Endothelial cell of hepatic sinusoid (primary cell): ENCODE data around the gene DPY19L3.
"Not testable (repeated sequence)": the region's sequence is repeated elsewhere in the genome, so short reads cannot be mapped to it uniquely, and the experiment has no call there.

Experiments used
- in situ Hi-C: cut with HindIII; loops from 2 replicates; pipeline ENCODE4 v1.10.0; 2017; ENCODE audit warnings: low sequenced_read_pairs

DPY19L3 gene

DNA sequence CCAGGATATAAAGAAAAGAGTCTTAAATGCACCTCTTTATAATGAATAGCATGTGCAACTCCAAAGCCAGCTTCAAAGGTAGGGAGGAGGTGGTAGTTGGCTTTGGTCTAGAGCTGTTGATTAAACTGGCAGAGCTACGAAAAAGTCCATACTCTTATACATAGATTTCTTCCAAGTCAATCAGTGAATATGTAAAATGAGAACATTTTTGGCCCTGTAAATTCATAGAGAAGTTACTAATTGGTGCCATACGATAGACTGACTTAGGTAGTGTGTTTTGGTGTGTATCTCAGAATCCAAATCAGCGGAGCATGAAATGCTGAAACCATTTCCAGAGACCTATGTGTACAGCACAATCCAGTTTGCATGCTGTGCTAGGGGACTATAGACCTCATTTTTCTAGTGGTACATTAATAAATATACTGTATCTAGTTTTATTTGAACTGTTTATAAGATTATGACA lies 17.1 kb upstream of the DPY19L3 start:
- in situ Hi-C loops = no loop called here

DNA sequence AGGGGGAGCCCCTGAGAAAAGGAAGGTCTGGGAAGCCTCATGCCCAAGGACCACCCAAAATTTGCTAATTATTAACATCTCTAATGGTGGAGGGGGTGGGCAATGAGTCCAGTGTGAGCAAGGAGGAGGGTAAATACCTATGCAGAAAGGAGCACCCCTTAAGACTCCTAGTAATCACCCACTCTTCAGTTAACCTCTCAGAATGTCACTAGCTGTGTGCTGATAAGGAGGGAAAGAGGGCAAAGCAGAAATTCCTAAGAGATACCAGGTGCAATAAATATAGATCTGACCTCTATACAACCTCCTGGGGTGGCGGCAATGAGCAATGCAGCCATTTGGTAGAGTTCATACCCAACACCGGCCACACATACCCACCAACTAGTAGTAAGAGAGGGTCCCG lies 12.7 kb upstream of the DPY19L3 start:
- in situ Hi-C loops = no loop called here

- in situ Hi-C loops = no loop called here
Measured at GRCh38 chr19:32396046-32396652, 9.4 kb upstream of the DPY19L3 start.

DNA sequence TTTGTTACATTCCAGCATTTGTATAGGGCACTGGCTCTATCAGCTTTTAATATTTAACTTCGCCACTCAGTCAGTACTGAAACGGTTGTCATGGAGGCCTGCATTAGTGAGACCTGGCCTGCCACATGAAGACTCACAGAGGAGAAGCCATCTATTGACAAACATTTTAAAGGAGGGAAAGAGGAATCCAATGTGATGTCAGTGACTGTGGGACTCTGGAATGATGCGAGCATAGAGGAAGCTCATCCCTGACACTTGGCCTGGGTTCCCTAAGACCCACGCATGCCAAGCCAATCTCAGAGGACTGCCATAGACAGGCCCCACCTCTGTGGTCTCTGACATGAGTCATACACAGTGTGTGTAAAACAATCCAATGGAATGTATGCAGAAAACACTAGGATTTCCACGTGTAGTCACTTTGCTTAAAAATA lies 7.9 kb upstream of the DPY19L3 start:
- in situ Hi-C loops = no loop called here

- in situ Hi-C loops = no loop called here
Measured at GRCh38 chr19:32401992-32402391, 3.6 kb upstream of the DPY19L3 start.

DNA sequence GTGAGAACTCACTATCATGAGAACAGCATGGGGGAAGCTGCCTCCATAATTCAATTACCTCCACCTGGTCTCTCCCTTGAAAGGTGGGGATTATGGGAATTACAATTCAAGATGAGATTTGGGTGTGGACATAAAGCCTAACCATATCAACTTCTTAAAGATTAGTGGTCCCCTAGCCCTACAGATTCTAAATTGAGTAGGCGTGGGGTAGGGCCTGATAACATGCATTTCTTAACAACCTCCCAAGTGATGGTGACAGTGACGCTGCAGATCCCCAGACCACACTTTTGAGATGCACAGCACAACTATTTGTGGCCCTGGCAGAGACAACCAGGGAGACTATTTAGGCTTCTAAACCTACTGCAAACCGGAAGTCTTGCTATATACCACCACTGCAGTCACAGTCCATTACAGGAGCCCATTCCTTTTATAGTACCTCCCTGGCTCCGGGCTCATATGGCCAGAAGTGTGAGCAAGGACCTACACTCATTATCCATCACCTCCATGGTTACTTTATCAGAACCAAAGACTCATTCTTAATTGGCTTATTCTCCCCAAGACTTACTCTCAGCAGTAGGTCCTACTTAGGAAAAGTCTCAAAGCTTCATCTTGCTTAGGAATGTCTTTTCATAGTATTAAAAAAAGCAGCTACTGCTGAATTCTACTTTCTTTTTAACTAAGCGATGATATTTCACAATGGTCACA lies 2.1 kb upstream of the DPY19L3 start:
- in situ Hi-C loops = no loop called here

DNA sequence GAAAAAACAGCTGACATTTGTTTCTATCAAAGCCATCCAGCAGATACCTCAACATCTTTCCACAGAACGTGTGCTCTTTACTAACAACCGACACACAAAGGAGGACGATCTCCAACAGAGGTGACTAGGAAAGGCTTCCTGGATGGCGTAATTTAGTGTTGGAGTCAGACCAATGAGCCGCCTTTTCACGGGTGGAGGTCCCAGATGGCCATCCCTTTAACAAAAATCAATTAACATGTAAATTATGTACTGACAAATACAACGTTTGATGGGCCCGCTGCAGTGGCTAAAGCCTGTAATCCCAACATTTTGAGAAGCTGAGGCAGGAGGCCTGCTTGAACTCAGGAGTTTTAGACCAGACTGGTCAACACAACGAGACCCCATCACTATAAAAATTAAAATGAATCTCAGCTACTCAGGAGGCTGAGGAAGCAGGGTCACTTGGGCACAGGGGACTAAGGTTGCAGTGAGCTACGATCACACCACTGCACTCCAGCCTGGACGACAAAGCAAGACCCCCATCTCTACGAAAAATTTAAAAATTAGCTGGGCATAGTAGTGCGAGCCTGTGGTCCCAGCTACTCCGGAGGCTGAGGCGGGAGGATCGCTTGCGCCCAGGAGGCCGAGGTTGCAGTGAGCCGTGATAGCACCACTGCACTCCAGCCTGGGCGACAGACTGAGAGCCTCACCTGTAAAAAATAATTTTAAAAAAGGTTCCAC lies 1.2 kb upstream of the DPY19L3 start:
- in situ Hi-C loops = no loop called here

DNA sequence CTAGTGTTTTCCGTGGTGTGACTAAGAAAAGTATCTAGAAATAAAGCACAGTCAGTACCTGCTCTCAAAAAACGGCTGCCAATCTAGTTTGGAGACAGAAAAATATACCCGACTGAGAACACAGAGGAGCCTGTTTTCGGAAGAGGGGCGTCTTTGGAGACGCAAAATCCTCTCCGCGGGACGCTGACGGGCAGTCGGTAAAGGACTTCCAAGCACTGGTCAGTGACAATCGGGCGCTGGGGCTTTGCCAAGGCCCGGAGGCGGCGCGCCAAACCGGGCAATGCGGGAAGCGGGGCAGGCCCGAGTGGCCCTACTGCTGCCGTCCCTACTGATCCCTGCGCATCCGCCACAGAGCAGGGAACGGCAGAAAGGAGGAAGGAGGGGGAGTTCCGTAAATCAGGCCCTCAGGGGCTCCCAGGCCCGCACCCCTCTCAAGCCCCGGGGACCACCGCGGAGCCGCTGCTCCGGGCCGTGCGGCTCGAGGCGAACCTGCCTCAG lies 588 bp upstream of the DPY19L3 start:
- in situ Hi-C loops = no loop called here

GRCh38 chr19:32406161-32407003 lies 812 bp downstream of the DPY19L3 start:
- in situ Hi-C loops = no loop called here

DNA sequence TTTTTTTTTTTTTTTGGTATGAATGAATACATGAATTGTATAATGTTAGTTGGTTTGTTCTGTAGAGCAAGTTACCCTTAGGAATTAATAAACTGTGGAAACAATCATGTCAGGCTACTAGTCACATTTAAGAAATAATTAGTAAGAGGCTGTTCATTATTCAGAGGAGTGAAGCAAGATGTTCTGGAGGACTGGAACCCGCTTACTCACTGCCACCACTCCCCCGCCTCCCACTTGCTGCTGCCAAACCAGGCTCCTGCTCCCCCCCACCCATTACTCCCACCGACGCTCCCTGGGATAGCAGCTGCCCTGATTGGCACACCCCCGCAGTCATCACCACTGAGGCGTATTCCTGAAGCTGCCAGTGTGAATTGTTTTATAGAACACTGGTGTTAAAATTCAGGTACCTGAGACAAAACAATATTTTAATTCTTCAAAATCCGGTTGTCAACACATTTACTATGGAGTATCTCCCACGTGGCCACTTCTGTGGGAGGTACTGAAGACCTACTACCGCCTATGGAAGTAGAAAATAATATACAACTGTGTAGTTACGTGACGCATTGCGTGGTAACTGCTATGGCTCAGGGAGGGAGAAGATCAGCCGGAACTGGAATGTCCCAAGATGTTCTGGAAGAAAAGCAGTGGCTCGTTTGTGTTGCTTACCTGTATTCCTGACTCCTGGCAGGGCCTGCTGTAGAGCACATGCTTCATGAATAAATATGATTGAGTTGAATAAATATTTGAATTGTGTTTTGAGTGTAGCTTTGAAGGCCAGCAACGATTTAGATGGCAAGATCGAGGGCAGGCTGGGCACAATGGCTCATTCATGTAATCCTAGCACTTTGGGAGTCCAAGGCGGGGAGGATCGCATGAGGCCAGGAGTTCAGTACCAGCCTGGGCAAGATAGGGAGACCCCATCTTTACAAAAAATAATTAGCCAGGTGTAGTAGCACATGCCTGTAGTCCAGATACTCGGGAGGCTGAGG lies 1.7 kb downstream of the DPY19L3 start:
- in situ Hi-C loops = no loop called here

- in situ Hi-C loops = no loop called here
Measured at GRCh38 chr19:32415246-32415645, 9.7 kb downstream of the DPY19L3 start.

DNA sequence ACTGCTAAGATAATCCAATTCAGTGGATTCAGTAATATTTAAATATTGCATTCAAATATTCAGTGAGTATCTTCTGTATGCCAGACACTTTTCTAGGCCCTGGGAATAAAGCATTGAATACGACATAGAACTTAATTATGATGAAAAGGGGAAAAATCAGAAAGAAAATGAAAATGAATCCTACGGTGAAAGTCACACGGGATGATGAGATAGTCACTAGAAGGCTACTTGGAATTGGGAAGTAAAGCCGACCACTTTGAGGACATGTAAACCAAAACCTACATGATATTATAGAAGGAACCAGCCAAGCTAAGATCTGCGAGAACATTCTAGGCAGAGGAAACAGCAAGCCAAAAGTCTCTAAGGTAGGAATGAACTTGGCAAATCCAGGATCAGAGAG lies 10.1 kb downstream of the DPY19L3 start:
- in situ Hi-C loops = no loop called here

GRCh38 chr19:32416749-32417456 lies 11.3 kb downstream of the DPY19L3 start:
- in situ Hi-C loops = no loop called here

DNA sequence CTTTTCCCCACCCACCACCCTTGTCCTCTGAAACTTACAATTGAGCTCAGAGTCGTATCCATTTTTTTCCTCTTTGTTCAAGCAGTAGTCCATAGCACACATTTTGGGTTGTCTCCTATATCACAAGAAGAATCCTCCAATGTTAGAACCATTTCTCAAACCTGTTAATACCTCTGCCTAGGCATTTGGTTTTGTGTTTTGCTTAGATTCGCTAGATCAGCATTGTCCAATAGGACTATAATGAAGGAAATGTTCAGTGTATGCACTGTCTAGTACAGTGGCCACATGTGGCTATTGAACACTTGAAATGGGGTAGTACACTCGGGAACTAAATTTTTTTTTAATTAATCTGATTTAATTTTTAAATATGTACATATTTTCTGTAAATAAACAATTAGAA lies 12.6 kb downstream of the DPY19L3 start:
- in situ Hi-C loops = no loop called here

DNA sequence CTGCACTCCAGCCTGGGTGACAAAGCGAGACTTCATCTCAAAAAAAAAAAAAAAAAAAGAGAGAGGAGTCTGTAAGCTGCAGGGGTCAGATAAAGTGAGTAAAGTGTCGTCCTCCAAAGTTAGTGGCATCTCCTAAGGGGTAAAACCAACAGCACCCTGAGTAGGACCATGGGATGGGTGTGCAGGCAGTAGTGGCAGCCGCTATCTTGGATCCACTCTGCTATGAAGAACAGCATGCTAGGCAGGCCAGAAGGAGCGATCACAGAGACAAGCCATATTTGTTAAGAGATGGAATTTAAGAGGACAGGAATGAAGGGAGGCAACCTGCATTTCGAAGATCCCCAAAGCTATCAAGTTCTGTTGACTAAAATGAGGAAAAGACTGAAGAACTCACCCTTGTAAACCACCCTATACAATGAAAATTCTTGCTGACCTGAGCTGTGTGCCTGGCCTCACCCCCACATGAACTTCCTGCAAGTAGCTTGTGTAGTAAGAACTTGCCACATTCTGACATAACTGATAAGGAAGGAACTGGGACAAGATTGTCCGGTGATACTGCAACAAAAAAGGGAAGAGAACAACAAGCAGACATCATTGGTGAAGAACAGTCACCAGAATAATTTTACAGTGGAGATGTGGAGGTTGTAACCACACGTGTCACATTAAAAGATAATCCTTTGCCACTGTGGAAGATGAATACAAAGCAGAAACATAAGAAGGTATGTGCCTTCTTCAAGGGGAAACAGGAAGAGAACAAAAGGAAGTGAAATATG lies 16.2 kb downstream of the DPY19L3 start:
- in situ Hi-C loops = no loop called here

DNA sequence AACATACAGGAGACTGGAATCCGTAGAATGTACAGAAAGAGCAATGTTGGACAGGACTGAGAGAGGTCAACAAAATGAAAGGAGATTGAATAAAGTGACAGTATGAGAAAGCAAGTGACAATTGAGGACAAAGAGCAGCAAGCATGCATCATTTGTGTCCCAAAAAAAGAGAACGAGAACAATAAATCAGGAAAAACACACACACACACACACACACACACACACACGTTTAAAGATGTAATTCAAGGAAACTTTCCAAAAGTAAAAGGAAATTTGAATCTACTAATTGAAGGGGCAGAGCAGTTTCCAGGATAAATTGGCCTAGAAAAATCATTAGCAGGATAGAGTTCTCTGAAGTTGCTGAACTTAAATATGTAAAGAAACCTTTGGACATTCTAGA lies 16.9 kb downstream of the DPY19L3 start:
- in situ Hi-C loops = no loop called here

- in situ Hi-C loops = not testable (repeated sequence)
Measured at GRCh38 chr19:32423944-32424343, 18.4 kb downstream of the DPY19L3 start.

DNA sequence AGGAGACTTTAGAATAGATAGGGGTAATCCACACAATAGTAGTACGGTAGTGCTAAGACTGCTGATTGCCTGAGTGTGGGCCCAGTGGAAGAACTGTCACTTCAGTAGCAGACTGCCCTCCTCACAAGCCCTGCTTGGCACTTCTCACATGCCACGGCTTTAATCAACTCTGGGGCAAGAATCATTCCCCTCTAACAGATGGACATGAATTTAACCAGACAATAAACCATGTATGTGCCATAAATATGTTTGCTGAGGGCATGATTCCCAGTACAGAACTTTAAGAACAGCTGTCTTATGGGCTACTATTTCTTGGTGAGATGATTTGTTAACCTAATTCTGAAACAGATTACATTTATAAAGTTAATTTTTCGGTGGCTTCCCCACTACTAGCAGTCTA lies 22.0 kb downstream of the DPY19L3 start:
- in situ Hi-C loops = no loop called here
